ENCODE data around the gene NPR1.
A peak's percentile ranks its signal among the peaks of the same experiment; 100 is the strongest.
"Not testable (repeated sequence)": the region's sequence is repeated elsewhere in the genome, so short reads cannot be mapped to it uniquely, and the experiment has no call there.

NPR1 gene

GRCh38 chr1:153678519-153679336, at the start of gene NPR1:
TSS of gene NPR1 (plus strand) at chr1:153678688. CDS start at chr1:153679109, 421 bp downstream.
- DNase-seq: peak; percentile 51

GRCh38 chr1:153629343-153629665, 49.2 kb upstream of the NPR1 start:
- DNase-seq: no peak

GRCh38 chr1:153629971-153630370, 48.5 kb upstream of the NPR1 start:
- DNase-seq: no peak

- DNase-seq: no peak
Measured at GRCh38 chr1:153630384-153630783, 48.1 kb upstream of the NPR1 start.

GRCh38 chr1:153631047-153632022, 47.2 kb upstream of the NPR1 start:
- DNase-seq: no peak

- no peak for DNase-seq
Measured at GRCh38 chr1:153633161-153633753, 45.2 kb upstream of the NPR1 start.

- peak; percentile 94 for DNase-seq
Measured at GRCh38 chr1:153633754-153634665, 44.5 kb upstream of the NPR1 start, which contains the start of gene CHTOP. TSS of gene CHTOP (plus strand) at chr1:153634066. CDS start at chr1:153636589, 2,523 bp downstream.

GRCh38 chr1:153635872-153636271, 42.6 kb upstream of the NPR1 start:
- DNase-seq: no peak

GRCh38 chr1:153636312-153636711, 42.2 kb upstream of the NPR1 start:
- no peak for DNase-seq

- DNase-seq: no peak
Measured at GRCh38 chr1:153638261-153638660, 40.2 kb upstream of the NPR1 start.

- no peak for DNase-seq
Measured at GRCh38 chr1:153639280-153639679, 39.2 kb upstream of the NPR1 start.

- not testable (repeated sequence) for DNase-seq
Measured at GRCh38 chr1:153640213-153640612, 38.3 kb upstream of the NPR1 start.

GRCh38 chr1:153640861-153641260, 37.6 kb upstream of the NPR1 start:
- DNase-seq: no peak

GRCh38 chr1:153642161-153642560, 36.3 kb upstream of the NPR1 start:
- DNase-seq: no peak

- no peak for DNase-seq
Measured at GRCh38 chr1:153643100-153643499, 35.4 kb upstream of the NPR1 start.

- no peak for DNase-seq
Measured at GRCh38 chr1:153643816-153644215, 34.7 kb upstream of the NPR1 start.

- no peak for DNase-seq
Measured at GRCh38 chr1:153646672-153647345, 31.7 kb upstream of the NPR1 start.

- DNase-seq: no peak
Measured at GRCh38 chr1:153647346-153647714, 31.2 kb upstream of the NPR1 start.

GRCh38 chr1:153648000-153648643, 30.4 kb upstream of the NPR1 start:
- DNase-seq: no peak

GRCh38 chr1:153649137-153649862, 29.2 kb upstream of the NPR1 start:
- peak; percentile 55 for DNase-seq
